ENCODE results near the gene EGFLAM.

EGFLAM gene

DNA sequence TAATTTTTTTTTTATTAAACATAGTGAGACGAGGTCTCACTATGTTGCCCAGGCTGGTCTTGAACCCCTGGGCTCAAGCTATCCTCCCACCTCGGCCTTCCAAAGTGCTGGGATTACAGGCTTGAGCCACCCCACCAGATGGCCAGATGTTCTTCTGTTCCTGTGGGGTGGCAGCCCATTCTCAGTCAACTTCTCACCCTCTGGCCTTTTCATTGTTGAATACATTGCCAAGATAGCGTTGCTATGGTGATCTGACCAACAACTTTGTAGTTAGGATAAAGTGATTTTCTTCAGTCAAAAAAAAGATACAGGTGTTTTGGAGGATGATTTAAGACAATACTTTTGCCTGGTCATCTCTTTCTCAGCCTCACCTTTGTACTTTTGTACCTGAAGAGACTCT, 109.1 kb downstream of the EGFLAM start:
- no peaks in the 10 kb centered on the region for H3K9me3 ChIP-seq (ENCODE audit: insufficient read depth, low read length)
- no peak overlapping the region for H3K9ac ChIP-seq (ENCODE audit: low read length)
- H3K79me2 ChIP-seq (ENCODE audit: insufficient read depth, low read length), result no peaks in the 10 kb centered on the region
- H3F3A ChIP-seq (ENCODE audit: insufficient read depth), result no peaks in the 10 kb centered on the region
- TF ChIP-seq, protein P1, sequence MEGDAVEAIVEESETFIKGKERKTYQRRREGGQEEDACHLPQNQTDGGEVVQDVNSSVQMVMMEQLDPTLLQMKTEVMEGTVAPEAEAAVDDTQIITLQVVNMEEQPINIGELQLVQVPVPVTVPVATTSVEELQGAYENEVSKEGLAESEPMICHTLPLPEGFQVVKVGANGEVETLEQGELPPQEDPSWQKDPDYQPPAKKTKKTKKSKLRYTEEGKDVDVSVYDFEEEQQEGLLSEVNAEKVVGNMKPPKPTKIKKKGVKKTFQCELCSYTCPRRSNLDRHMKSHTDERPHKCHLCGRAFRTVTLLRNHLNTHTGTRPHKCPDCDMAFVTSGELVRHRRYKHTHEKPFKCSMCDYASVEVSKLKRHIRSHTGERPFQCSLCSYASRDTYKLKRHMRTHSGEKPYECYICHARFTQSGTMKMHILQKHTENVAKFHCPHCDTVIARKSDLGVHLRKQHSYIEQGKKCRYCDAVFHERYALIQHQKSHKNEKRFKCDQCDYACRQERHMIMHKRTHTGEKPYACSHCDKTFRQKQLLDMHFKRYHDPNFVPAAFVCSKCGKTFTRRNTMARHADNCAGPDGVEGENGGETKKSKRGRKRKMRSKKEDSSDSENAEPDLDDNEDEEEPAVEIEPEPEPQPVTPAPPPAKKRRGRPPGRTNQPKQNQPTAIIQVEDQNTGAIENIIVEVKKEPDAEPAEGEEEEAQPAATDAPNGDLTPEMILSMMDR (IDR thresholded peaks at IDR 0.05; ENCODE audit: insufficient read depth, low read length, poor library complexity, severe bottlenecking), result no peak
- no peak for TF ChIP-seq EZH2phosphoT487 (conservative IDR thresholded peaks at IDR 0.05; ENCODE audit: low read length)
- no peak overlapping the region for H2AFZ ChIP-seq (ENCODE audit: low read depth, low read length, severe bottlenecking)
- H3K4me2 ChIP-seq (ENCODE audit: low read depth, low read length, poor library complexity, severe bottlenecking), result no peak overlapping the region
- H3K27ac ChIP-seq (ENCODE audit: low read depth, low read length), result no peak overlapping the region
- no peaks in the 10 kb centered on the region for H3K9me2 ChIP-seq (replicated peaks; ENCODE audit: insufficient read depth, low read length)
- H3K36me3 ChIP-seq (ENCODE audit: low read length), result no peaks in the 10 kb centered on the region
- H3K27me3 ChIP-seq (ENCODE audit: low read length), result no peaks in the 10 kb centered on the region
- H4K20me1 ChIP-seq (ENCODE audit: low read depth, low read length), result no peaks in the 10 kb centered on the region
- H3K4me3 ChIP-seq (ENCODE audit: insufficient read depth, low read length, poor library complexity, severe bottlenecking), result no peak overlapping the region

GRCh38 chr5:38367966-38368365, 109.6 kb downstream of the EGFLAM start:
- Histone ChIP-seq H3K79me2 (ENCODE audit: insufficient read depth, low read length) (no peaks in the 10 kb centered on the region), H4K20me1 (ENCODE audit: low read depth, low read length) (no peaks in the 10 kb centered on the region), H3K36me3 (ENCODE audit: low read length) (no peaks in the 10 kb centered on the region), H3K27ac (ENCODE audit: low read depth, low read length) (no peak overlapping the region), H3K9ac (ENCODE audit: low read length) (no peak overlapping the region), H3K4me3 (ENCODE audit: insufficient read depth, low read length, poor library complexity, severe bottlenecking) (no peak overlapping the region), H3K4me2 (ENCODE audit: low read depth, low read length, poor library complexity, severe bottlenecking) (no peak overlapping the region), H3K9me3 (ENCODE audit: insufficient read depth, low read length) (no peaks in the 10 kb centered on the region), H3K9me2 (replicated peaks; ENCODE audit: insufficient read depth, low read length) (no peaks in the 10 kb centered on the region), H3K27me3 (ENCODE audit: low read length) (no peaks in the 10 kb centered on the region), H3F3A (ENCODE audit: insufficient read depth) (no peaks in the 10 kb centered on the region), H2AFZ (ENCODE audit: low read depth, low read length, severe bottlenecking) (no peak overlapping the region)
- TF ChIP-seq, protein P1 (IDR thresholded peaks at IDR 0.05; ENCODE audit: insufficient read depth, low read length, poor library complexity, severe bottlenecking), result no peak
- TF ChIP-seq EZH2phosphoT487 (conservative IDR thresholded peaks at IDR 0.05; ENCODE audit: low read length), result no peak

- no peak overlapping the region for H3K4me2 ChIP-seq (ENCODE audit: low read depth, low read length, poor library complexity, severe bottlenecking)
- TF ChIP-seq, protein P1 (IDR thresholded peaks at IDR 0.05; ENCODE audit: insufficient read depth, low read length, poor library complexity, severe bottlenecking), result no peak
- no peak for TF ChIP-seq EZH2phosphoT487 (conservative IDR thresholded peaks at IDR 0.05; ENCODE audit: low read length)
- no peak overlapping the region for H2AFZ ChIP-seq (ENCODE audit: low read depth, low read length, severe bottlenecking)
- no peaks in the 10 kb centered on the region for H4K20me1 ChIP-seq (ENCODE audit: low read depth, low read length)
- H3K79me2 ChIP-seq (ENCODE audit: insufficient read depth, low read length), result no peaks in the 10 kb centered on the region
- no peak overlapping the region for H3K27ac ChIP-seq (ENCODE audit: low read depth, low read length)
- no peaks in the 10 kb centered on the region for H3K36me3 ChIP-seq (ENCODE audit: low read length)
- no peak overlapping the region for H3K4me3 ChIP-seq (ENCODE audit: insufficient read depth, low read length, poor library complexity, severe bottlenecking)
- no peaks in the 10 kb centered on the region for H3F3A ChIP-seq (ENCODE audit: insufficient read depth)
- H3K9me2 ChIP-seq (replicated peaks; ENCODE audit: insufficient read depth, low read length), result no peaks in the 10 kb centered on the region
- H3K27me3 ChIP-seq (ENCODE audit: low read length), result no peaks in the 10 kb centered on the region
- H3K9ac ChIP-seq (ENCODE audit: low read length), result no peak overlapping the region
- no peaks in the 10 kb centered on the region for H3K9me3 ChIP-seq (ENCODE audit: insufficient read depth, low read length)
Observed at GRCh38 chr5:38369692-38370091, 111.3 kb downstream of the EGFLAM start.
